Body of pancreas (tissue), 4 donors: ENCODE data around the gene TBXT. TPM values are rescaled to one million over a fixed set of nuclear protein-coding genes. Genes with fewer than 3 reads are reported as not detected.
A peak's percentile ranks its signal among the peaks of the same experiment; 100 is the strongest.

Experiments
- ATAC-seq: fragments of 150-250 bp; one replicate; pipeline ENCODE4 v1.9.1; 2016
- DNase-seq, 4 donors: peaks; one replicate each; pipeline ENCODE4 v3.0.0-alpha.2; 2019
- H3K27ac ChIP-seq, 4 donors: fragments of 200-600 bp; sonication (generic); 1 replicate in 3 of 4; 2 replicates in 1 of 4; pipeline versions ENCODE4 v1.5.1 to v1.6.1; 2016 to 2019; ENCODE audit warnings: mild to moderate bottlenecking in 1 of 4, mixed read lengths in 1 of 4, moderate library complexity in 1 of 4
- H3K27me3 ChIP-seq, 2 donors: fragments of 200-600 bp; sonication (generic); one replicate each; pipeline ENCODE4 v1.6.0; 2016; ENCODE audit warnings: mild to moderate bottlenecking in 1 of 2
- H3K36me3 ChIP-seq, 2 donors: fragments of 200-600 bp; sonication (generic); replicated peaks in 1 of 2; 2 replicates each; pipeline ENCODE4 v1.5.1; 2016; ENCODE audit warnings: low read depth in 2 of 2; ENCODE audit not compliant: insufficient read depth in 1 of 2
- H3K4me1 ChIP-seq: fragments of 200-600 bp; sonication (generic); one replicate; pipeline ENCODE4 v1.6.0; 2016
- H3K4me3 ChIP-seq, 2 donors: fragments of 200-600 bp; sonication (generic); 1 replicate in 1 of 2; 2 replicates in 1 of 2; pipeline ENCODE4 v1.5.1; 2016 to 2019
- H3K9me3 ChIP-seq, 3 donors: fragments of 200-600 bp; sonication (generic); 1 replicate in 2 of 3; 2 replicates in 1 of 3; pipeline ENCODE4 v1.5.1; 2016
- POLR2A ChIP-seq, 3 donors: fragments of 450-650 bp; IDR thresholded peaks; one replicate each; pipeline ENCODE4 v1.6.1; 2016; ENCODE audit warnings: antibody characterized with exemption in 3 of 3, mild to moderate bottlenecking in 2 of 3
- WGBS, 2 donors: methylation state at CpG; one replicate each; pipeline ENCODE4 v1.1.5; 2017; 5-methylcytosine and 5-hydroxymethylcytosine counted together
- intact Hi-C: fragments of 100-400 bp; cut with DNase I; formaldehyde crosslinking; loops from one replicate; pipeline ENCODE4 v1.15.1; 2023
- total RNA-seq, 2 donors: library from RNA; depleted of rRNA; stranded (reverse); fragments of >200 nt; gene quantifications; one replicate each; pipeline ENCODE4 v1.1.0, GENCODE V29; 2016
- TF ChIP-seq, protein P1 (sequence below), 7 experiments: fragments of 450-650 bp in 4 of 7; fragments of 200-600 bp in 3 of 7; sonication (generic) in 3 of 7; IDR thresholded peaks; one replicate each; pipeline ENCODE4 v1.5.1; 2016 to 2019; ENCODE audit warnings: antibody characterized with exemption in 7 of 7

TBXT gene
- total RNA-seq, 2 donors from 2014 or later = not detected

DNA sequence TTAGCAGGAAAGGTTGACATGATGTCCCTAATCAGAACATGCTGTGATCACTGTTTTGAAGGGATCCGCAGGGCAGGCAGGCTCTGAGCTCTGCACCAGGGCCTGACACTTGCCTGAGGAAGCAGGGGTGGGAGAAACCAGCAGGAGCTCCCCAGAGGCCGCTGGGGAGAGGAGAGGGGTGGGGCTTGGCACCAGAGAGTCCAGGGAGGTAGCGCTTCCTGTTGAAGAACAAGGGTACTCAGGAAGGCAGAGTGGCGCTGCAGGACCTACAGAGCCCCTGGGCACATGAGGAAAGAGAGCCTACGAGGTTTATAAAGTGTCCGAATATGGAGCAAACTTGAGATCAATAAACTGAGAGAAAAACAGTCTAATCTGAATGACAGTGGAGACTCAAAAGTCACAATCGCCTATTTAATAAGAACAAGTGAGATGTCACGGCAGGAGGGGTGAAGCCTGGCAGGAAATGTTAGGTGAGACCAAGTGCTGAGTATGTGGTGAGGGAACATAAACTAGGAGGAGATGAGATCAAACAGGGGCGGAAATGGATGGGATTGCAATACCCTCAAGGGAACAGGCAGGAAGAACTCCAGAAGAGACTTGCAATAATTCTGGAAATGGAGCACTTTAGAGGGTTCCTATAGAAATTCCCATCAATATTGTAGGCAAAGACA is 5.8 kb upstream of the TBXT start:
- Histone ChIP-seq H3K27ac (no peak overlapping the region), H3K4me3 (no peak overlapping the region), H3K27me3 (peaks cover 0 to 3% of the 10 kb centered on the region in 2 donors), H3K4me1 (peaks cover 21% of the 10 kb centered on the region), H3K36me3 (no peaks in the 10 kb centered on the region), H3K9me3 (no peaks in the 10 kb centered on the region)
- intact Hi-C loops = no loop called here
- TF ChIP-seq, protein P1, sequence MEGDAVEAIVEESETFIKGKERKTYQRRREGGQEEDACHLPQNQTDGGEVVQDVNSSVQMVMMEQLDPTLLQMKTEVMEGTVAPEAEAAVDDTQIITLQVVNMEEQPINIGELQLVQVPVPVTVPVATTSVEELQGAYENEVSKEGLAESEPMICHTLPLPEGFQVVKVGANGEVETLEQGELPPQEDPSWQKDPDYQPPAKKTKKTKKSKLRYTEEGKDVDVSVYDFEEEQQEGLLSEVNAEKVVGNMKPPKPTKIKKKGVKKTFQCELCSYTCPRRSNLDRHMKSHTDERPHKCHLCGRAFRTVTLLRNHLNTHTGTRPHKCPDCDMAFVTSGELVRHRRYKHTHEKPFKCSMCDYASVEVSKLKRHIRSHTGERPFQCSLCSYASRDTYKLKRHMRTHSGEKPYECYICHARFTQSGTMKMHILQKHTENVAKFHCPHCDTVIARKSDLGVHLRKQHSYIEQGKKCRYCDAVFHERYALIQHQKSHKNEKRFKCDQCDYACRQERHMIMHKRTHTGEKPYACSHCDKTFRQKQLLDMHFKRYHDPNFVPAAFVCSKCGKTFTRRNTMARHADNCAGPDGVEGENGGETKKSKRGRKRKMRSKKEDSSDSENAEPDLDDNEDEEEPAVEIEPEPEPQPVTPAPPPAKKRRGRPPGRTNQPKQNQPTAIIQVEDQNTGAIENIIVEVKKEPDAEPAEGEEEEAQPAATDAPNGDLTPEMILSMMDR (IDR thresholded peaks at IDR 0.05) = no peak
- no peak for TF ChIP-seq POLR2A (IDR thresholded peaks at IDR 0.05)
- DNase-seq (peak; percentile 30 to 65 (median 50)), ATAC-seq (peak; percentile 60)
- 7 to 8% methylated on average over 9 of the region's 9 CpGs for WGBS, 2 donors

DNA sequence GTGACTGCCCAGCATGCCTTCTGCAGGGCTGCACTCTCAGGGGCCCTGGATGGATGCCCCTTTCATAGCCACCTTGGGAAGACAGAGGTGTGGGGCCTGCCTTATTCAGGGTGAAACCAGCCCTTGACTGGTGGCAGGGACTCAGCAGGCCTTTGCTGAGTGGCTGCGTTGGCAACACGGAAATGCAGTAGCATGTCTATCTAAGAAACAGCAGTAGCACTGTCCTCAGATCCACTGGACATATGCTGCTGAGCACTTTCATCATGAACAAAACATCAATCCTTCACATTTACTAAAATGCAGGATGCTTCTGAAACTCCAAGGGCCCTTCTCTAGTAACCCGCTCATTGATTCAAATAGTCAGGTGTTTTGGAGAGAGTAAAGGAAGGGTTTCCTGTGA is 4.9 kb upstream of the TBXT start:
- no peak for ATAC-seq
- H3K27me3 ChIP-seq = peaks cover 0 to 6% of the 10 kb centered on the region in 2 donors
- no peaks in the 10 kb centered on the region for H3K36me3 ChIP-seq

DNA sequence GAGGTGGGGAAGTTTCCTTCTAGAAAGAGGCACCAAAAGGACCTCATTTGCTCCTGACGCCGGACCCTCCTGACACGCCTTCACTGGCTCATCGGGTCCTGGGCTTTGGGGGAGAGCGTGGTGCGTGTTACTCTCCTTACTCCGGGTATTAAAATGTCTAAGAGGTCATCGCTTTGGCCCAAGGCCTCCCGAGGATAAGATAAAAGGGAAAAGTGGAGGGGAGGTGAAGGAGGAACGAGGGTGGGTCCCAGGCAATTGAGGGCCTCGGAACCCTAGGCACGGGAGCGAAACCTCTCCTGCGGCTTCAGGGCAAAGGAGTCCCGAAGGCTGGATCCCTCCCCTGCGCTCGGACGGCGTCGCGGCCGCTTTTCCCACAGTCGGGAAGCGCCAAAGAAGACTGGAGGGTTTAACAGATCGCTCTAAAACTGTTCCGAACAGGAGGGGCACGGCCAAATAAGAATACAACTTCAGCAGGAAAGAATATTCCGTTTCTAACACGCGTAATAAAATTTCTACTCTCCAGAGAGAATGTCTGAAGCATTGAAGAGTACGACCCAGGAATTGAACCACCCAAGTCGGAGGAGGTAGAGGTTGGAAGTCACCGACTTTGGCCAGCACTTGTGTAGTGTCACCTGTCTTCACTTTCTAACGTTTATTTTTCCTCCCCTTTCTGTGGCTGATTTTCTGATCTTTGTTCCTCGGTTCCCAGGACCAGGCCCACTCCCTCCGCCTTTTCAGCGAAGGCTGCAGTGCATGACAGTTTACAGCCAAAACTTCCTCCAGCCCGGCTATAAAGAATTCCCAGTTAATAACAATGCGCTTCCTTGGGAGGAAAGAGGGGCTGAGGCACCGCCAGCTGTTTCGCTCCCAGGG is 2.1 kb upstream of the TBXT start:
- intact Hi-C loops = no loop called here
- DNase-seq = no peak
- Histone ChIP-seq H3K9me3 (no peaks in the 10 kb centered on the region), H3K4me3 (no peak overlapping the region), H3K27ac (no peak overlapping the region), H3K27me3 (peaks cover 0 to 6% of the 10 kb centered on the region in 2 donors), H3K36me3 (no peaks in the 10 kb centered on the region), H3K4me1 (peaks cover 42% of the 10 kb centered on the region)
- no peak for ATAC-seq
- no peak for TF ChIP-seq POLR2A (IDR thresholded peaks at IDR 0.05)
- TF ChIP-seq, protein P1 (IDR thresholded peaks at IDR 0.05) = no peak
- 22 to 23% methylated on average over 41 of the region's 41 CpGs for WGBS, 2 donors

More for the DNA sequence above, 4.9 kb upstream of the TBXT start:
- Histone ChIP-seq H3K4me3 (no peak overlapping the region), H3K27ac (no peak overlapping the region), H3K4me1 (peaks cover 29% of the 10 kb centered on the region), H3K9me3 (no peaks in the 10 kb centered on the region)
- TF ChIP-seq POLR2A (IDR thresholded peaks at IDR 0.05) = no peak
- TF ChIP-seq, protein P1 (IDR thresholded peaks at IDR 0.05) = no peak
- 93 to 98% methylated on average over 3 of the region's 3 CpGs for WGBS, 2 donors
- no peak for DNase-seq
- intact Hi-C loops = no loop called here

DNA sequence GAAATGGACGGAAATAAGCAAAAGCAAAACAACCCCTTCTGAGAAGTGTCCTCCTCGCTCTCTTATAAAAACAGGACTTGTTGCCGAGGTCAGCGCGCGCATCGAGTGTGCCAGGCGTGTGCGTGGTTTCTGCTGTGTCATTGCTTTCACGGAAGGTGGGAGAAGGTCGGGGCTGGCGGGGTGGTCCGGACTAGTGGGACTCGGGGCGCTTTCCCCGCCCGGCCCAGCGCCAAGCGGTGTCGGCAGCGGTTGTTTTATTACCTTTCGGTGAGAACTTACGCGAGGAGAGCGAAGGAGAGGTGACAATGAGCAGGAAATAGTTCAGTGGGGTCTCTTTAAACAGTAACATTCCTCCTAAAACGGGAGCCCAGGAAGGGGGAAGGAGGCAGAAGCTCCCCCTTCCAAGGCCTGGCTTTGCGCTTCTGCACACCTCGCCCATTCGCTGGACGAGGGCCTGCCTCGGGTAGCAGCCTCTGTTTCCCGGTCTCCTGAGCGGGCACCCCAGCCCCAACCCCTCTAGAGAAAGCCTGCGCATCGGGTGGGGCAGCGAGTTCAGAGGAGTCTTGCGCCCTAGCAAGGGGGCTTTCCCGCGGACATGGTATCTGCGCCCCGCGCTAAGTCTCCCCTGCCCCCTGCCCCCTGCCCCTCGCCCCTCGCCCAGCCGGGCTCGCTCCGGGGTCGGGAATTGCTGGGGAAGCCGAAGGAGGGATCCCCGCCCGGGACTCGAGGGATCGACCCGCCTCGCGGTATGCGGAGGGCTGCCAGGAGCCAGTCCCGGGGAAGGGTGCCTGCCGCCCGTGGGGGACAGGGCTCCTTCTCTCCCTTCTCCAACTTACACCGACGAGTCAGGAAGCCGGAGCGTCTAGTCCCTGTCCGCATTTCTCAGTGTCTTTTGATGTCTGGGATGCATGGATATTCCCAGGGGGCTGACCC is 1.2 kb upstream of the TBXT start:
- WGBS, 2 donors = 1 to 2% methylated on average over 33 to 63 of the region's 65 CpGs
- Histone ChIP-seq H3K4me3 (peak overlapping the region in 1 of 2 donors; percentile 12), H3K36me3 (no peaks in the 10 kb centered on the region), H3K9me3 (no peaks in the 10 kb centered on the region), H3K27ac (no peak overlapping the region), H3K27me3 (peaks cover 0 to 6% of the 10 kb centered on the region in 2 donors), H3K4me1 (peaks cover 42% of the 10 kb centered on the region)
- no peak for TF ChIP-seq POLR2A (IDR thresholded peaks at IDR 0.05)
- TF ChIP-seq, protein P1 (IDR thresholded peaks at IDR 0.05) = no peak
- DNase-seq (no peak), ATAC-seq (no peak)
- intact Hi-C loops = no loop called here
